SK-N-SH (cell line): ENCODE results near the gene FHIP1B. TPM values are rescaled to one million over a fixed set of nuclear protein-coding genes. Genes with fewer than 3 reads are reported as not detected.

ENCODE experiments used
- CTCF ChIA-PET: fragments of 300-600, 350-600 bp; formaldehyde crosslinking; extraction: SDS; loops from one replicate; lab custom pipeline; 2021; lab: Yijun Ruan, JAX
- POLR2A ChIA-PET: fragments of 350-600 bp; sonication (Branson Sonifier 250); formaldehyde crosslinking; extraction: SDS; loops from one replicate; lab custom pipeline; 2020; ENCODE audit warnings: antibody characterized with exemption, inconsistent platforms; lab: Yijun Ruan, JAX
- DNase-seq: peaks from one replicate; pipeline ENCODE4 v3.0.0; 2012
- H2AFZ ChIP-seq: fragments of 200-600 bp; sonication (generic); 2 replicates; pipeline ENCODE4 v1.8.1; 2016; ENCODE audit warnings: antibody characterized with exemption, mild to moderate bottlenecking, low read depth
- H3F3A ChIP-seq: fragments of 200-600 bp; sonication (generic); replicated peaks from 2 replicates; pipeline ENCODE3; 2016; ENCODE audit warnings: antibody characterized with exemption, mild to moderate bottlenecking; ENCODE audit not compliant: insufficient read depth
- H3K27ac ChIP-seq, 2 experiments: fragments of 200-500 bp in 1 of 2; fragments of 200-600 bp in 1 of 2; sonication (Bioruptor generic) in 1 of 2; sonication (generic), shearing (Covaris generic) in 1 of 2; 2 replicates each; pipeline versions ENCODE4 v1.5.1 to v1.6.1; 2014 to 2016; ENCODE audit warnings: low read depth in 2 of 2, inconsistent platforms in 1 of 2, low read length in 1 of 2, mild to moderate bottlenecking in 1 of 2, mixed read lengths in 1 of 2
- H3K27me3 ChIP-seq: fragments of 200-600 bp; sonication (generic), shearing (Covaris generic); 2 replicates; pipeline ENCODE4 v1.6.1; 2016; ENCODE audit warnings: mixed run types; ENCODE audit not compliant: insufficient read depth
- H3K36me3 ChIP-seq, 2 experiments: fragments of 200-500 bp in 1 of 2; fragments of 200-600 bp in 1 of 2; sonication (Bioruptor generic) in 1 of 2; sonication (generic) in 1 of 2; replicated peaks in 1 of 2; 2 replicates each; pipeline versions ENCODE3 to v1.5.1; 2014 to 2016; ENCODE audit warnings: low read length in 1 of 2, mild to moderate bottlenecking in 1 of 2; ENCODE audit not compliant: insufficient read depth in 2 of 2, control insufficient read depth in 1 of 2
- H3K4me1 ChIP-seq, 2 experiments: fragments of 200-500 bp in 1 of 2; fragments of 200-600 bp in 1 of 2; sonication (Bioruptor generic) in 1 of 2; sonication (generic), shearing (Covaris generic) in 1 of 2; 2 replicates each; pipeline versions ENCODE4 v1.5.1 to v1.6.1; 2014 to 2016; ENCODE audit warnings: low read depth in 1 of 2, low read length in 1 of 2, mixed run types in 1 of 2; ENCODE audit not compliant: insufficient read depth in 2 of 2, control insufficient read depth in 1 of 2
- H3K4me2 ChIP-seq: fragments of 200-600 bp; sonication (generic), shearing (Covaris generic); 2 replicates; pipeline ENCODE4 v1.6.1; 2017; ENCODE audit warnings: mixed run types
- H3K4me3 ChIP-seq, 2 experiments: fragments of 200-500 bp in 1 of 2; fragments of 200-600 bp in 1 of 2; sonication (Bioruptor generic) in 1 of 2; sonication (generic), shearing (Covaris generic) in 1 of 2; 2 replicates each; pipeline versions ENCODE4 v1.5.1 to v1.8.1; 2014 to 2016; ENCODE audit warnings: low read depth in 2 of 2, inconsistent platforms in 1 of 2, low read length in 1 of 2, mild to moderate bottlenecking in 1 of 2, mixed read lengths in 1 of 2, moderate library complexity in 1 of 2
- H3K79me2 ChIP-seq: fragments of 200-600 bp; sonication (generic); 2 replicates; pipeline ENCODE4 v1.8.1; 2017; ENCODE audit warnings: mild to moderate bottlenecking; ENCODE audit not compliant: insufficient read depth
- H3K9ac ChIP-seq: fragments of 200-600 bp; sonication (generic); 2 replicates; pipeline ENCODE4 v1.6.1; 2017; ENCODE audit warnings: mixed run types
- H3K9me2 ChIP-seq: fragments of 200-600 bp; sonication (generic); 2 replicates; pipeline ENCODE4 v1.6.1; 2017; ENCODE audit warnings: mixed run types
- H3K9me3 ChIP-seq: fragments of 200-600 bp; sonication (generic); 2 replicates; pipeline ENCODE4 v1.6.1; 2017; ENCODE audit warnings: mixed run types, mild to moderate bottlenecking, moderate library complexity
- H4K20me1 ChIP-seq: fragments of 200-600 bp; sonication (generic); 2 replicates; pipeline ENCODE4 v1.6.1; 2017; ENCODE audit warnings: mild to moderate bottlenecking, mixed run types; ENCODE audit not compliant: insufficient read depth
- EP300 ChIP-seq, 2 experiments: IDR thresholded peaks; 2 replicates each; pipeline versions ENCODE4 v1.4.0 to v1.6.1; 2012; ENCODE audit warnings: borderline replicate concordance in 1 of 2, low read depth in 1 of 2, low read length in 1 of 2
- FOXM1 ChIP-seq: IDR thresholded peaks from 2 replicates; pipeline ENCODE4 v1.4.0; 2012; ENCODE audit warnings: low read depth, mild to moderate bottlenecking
- JUND ChIP-seq: IDR thresholded peaks from 2 replicates; pipeline ENCODE4 v1.4.0; 2012
- NFIC ChIP-seq: IDR thresholded peaks from 2 replicates; pipeline ENCODE4 v1.4.0; 2012; ENCODE audit warnings: borderline replicate concordance
- POLR2AphosphoS5 ChIP-seq: IDR thresholded peaks from 2 replicates; pipeline ENCODE4 v1.6.1; 2012; ENCODE audit warnings: low read depth, low read length
- RCOR1 ChIP-seq: fragments of 150-350 bp; IDR thresholded peaks from 2 replicates; pipeline ENCODE4 v1.6.1; 2017; ENCODE audit warnings: antibody characterized with exemption, low read length
- SIN3A ChIP-seq: IDR thresholded peaks from 2 replicates; pipeline ENCODE4 v1.6.1; 2012; ENCODE audit warnings: low read depth, mild to moderate bottlenecking, low read length, moderate library complexity, borderline replicate concordance
- USF2 ChIP-seq: fragments of 150-350 bp; IDR thresholded peaks from 2 replicates; pipeline ENCODE4 v1.6.1; 2017; ENCODE audit warnings: antibody characterized with exemption, low read length, low read depth, borderline replicate concordance
- ZBTB33 ChIP-seq: IDR thresholded peaks from 2 replicates; pipeline ENCODE4 v1.4.0; 2012; ENCODE audit warnings: low read depth, borderline replicate concordance
- WGBS: methylation state at CpG from one replicate; pipeline ENCODE4 v1.1.6; 2017; ENCODE audit warnings: low lambda C conversion rate; 5-methylcytosine and 5-hydroxymethylcytosine counted together
- polyA plus RNA-seq, 3 experiments: library from polyadenylated mRNA; depleted of rRNA; stranded (reverse); fragments of >200 nt; gene quantifications; 2 replicates each; pipeline ENCODE4 v1.2.3, GENCODE V29; 2012
- TF ChIP-seq, protein P1 (sequence below): fragments of 200-600 bp; sonication (generic); IDR thresholded peaks from 2 replicates; pipeline ENCODE4 v1.6.1; 2017; ENCODE audit warnings: antibody characterized with exemption, mild to moderate bottlenecking, moderate library complexity
- TF ChIP-seq, protein P2 (sequence below): IDR thresholded peaks from 2 replicates; pipeline ENCODE4 v1.4.0; 2012; ENCODE audit warnings: low read depth, borderline replicate concordance
- TF ChIP-seq, protein P3 (sequence below): IDR thresholded peaks from 2 replicates; pipeline ENCODE4 v1.6.1; 2012; ENCODE audit warnings: mild to moderate bottlenecking, low read depth, low read length, moderate library complexity

The FHIP1B gene
- polyA plus RNA-seq, 1 of the 3 experiments (the other 2 are of a cell fraction), result 26.3 TPM

DNA sequence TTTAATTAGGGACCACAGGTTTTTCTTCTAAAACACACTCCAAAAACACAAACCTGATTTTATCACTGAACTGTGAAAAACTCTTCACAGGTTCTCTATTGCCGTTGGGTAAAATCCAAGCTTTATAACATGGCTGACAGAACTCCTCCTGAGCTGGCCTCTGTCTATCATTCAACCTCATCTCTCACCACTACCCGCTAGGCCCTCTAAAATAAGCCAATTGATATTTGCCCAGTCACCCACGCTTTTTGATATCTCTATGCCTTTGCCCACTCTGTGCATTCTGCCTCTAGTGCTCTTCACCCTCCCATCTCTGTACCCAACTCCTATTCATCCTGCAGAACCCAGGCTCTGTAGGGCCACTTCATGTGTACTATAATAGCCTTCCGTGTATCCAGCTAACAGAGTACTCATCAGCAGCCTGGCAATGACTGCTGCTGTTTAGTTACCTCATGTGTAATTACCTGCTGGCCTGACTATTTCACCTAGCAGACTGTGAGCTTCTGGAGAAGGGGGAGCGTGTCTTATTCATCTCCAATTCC, 3.4 kb upstream of the FHIP1B start:
- Histone ChIP-seq H3F3A (peaks cover 5% of the 10 kb centered on the region), H3K27ac (no peak overlapping the region), H2AFZ (no peak overlapping the region), H3K9me3 (no peaks in the 10 kb centered on the region), H3K36me3 (no peaks in the 10 kb centered on the region), H3K9me2 (no peaks in the 10 kb centered on the region), H3K27me3 (peaks cover 17% of the 10 kb centered on the region), H3K4me1 (peaks cover 0 to 8% of the 10 kb centered on the region in 2 experiments; a peak in 1 of 4 replicates), H3K79me2 (peaks cover 15% of the 10 kb centered on the region), H3K9ac (no peak overlapping the region), H3K4me3 (no peak overlapping the region), H3K4me2 (no peak overlapping the region), H4K20me1 (no peaks in the 10 kb centered on the region)
- no peak for DNase-seq
- CTCF ChIA-PET, result interaction anchor here (0.8 to 4.1 kb wide), 5 partner anchors 12 to 125 kb away, joined by 3 to 14 read pairs (median 10); no protein-coding TSS in a partner anchor
- no peak for TF ChIP-seq JUND
- no peak for TF ChIP-seq USF2
- TF ChIP-seq EP300 (IDR thresholded peaks at IDR 0.05; ENCODE audit: borderline replicate concordance in 1 of 2, low read depth in 1 of 2, low read length in 1 of 2), result no peak
- TF ChIP-seq ZBTB33, result no peak
- TF ChIP-seq FOXM1, result no peak
- TF ChIP-seq, protein P1, sequence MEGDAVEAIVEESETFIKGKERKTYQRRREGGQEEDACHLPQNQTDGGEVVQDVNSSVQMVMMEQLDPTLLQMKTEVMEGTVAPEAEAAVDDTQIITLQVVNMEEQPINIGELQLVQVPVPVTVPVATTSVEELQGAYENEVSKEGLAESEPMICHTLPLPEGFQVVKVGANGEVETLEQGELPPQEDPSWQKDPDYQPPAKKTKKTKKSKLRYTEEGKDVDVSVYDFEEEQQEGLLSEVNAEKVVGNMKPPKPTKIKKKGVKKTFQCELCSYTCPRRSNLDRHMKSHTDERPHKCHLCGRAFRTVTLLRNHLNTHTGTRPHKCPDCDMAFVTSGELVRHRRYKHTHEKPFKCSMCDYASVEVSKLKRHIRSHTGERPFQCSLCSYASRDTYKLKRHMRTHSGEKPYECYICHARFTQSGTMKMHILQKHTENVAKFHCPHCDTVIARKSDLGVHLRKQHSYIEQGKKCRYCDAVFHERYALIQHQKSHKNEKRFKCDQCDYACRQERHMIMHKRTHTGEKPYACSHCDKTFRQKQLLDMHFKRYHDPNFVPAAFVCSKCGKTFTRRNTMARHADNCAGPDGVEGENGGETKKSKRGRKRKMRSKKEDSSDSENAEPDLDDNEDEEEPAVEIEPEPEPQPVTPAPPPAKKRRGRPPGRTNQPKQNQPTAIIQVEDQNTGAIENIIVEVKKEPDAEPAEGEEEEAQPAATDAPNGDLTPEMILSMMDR, result no peak
- TF ChIP-seq, protein P2, sequence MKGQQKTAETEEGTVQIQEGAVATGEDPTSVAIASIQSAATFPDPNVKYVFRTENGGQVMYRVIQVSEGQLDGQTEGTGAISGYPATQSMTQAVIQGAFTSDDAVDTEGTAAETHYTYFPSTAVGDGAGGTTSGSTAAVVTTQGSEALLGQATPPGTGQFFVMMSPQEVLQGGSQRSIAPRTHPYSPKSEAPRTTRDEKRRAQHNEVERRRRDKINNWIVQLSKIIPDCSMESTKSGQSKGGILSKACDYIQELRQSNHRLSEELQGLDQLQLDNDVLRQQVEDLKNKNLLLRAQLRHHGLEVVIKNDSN, result no peak
- 12% methylated on average over 5 of the region's 5 CpGs for WGBS
- POLR2A ChIA-PET, result no interaction called here

DNA sequence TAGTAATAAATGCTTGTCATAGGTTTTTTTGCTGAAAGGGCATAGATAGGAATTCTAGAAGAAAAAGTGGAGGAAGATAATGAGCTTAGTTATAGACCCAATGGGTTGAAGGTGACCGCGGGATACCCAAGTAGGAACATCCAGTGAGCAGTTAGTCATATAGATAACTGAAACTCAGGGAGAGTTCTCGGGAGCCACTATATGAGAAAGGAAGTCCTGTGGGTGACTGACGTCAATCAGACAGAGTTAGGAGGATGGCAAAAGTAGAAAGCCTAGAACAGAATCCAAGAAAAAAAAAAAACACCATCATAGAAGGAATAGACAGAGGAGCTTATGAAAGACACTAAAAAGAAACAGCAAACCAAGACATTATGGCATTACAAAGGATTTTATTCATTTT, 2.8 kb upstream of the FHIP1B start:
- Histone ChIP-seq H3K27ac (no peak overlapping the region), H3F3A (peaks cover 5% of the 10 kb centered on the region), H2AFZ (no peak overlapping the region), H3K9me2 (no peaks in the 10 kb centered on the region), H3K27me3 (peaks cover 17% of the 10 kb centered on the region), H3K79me2 (peaks cover 21% of the 10 kb centered on the region), H3K4me2 (no peak overlapping the region), H3K9me3 (no peaks in the 10 kb centered on the region), H3K4me3 (no peak overlapping the region), H3K4me1 (peaks cover 0 to 8% of the 10 kb centered on the region in 2 experiments; a peak in 1 of 4 replicates), H3K9ac (no peak overlapping the region), H4K20me1 (no peaks in the 10 kb centered on the region), H3K36me3 (no peaks in the 10 kb centered on the region)
- ChIA-PET CTCF (interaction anchor here (1.0 to 4.1 kb wide), 4 partner anchors 13 to 126 kb away, joined by 3 to 14 read pairs (median 11); no protein-coding TSS in a partner anchor), POLR2A (no interaction called here)
- 53% methylated on average over 4 of the region's 4 CpGs for WGBS
- no peak for DNase-seq
- TF ChIP-seq RCOR1, result no peak
- TF ChIP-seq FOXM1, result no peak
- no peak for TF ChIP-seq NFIC
- TF ChIP-seq SIN3A, result no peak
- TF ChIP-seq POLR2AphosphoS5, result no peak
- TF ChIP-seq, protein P3, sequence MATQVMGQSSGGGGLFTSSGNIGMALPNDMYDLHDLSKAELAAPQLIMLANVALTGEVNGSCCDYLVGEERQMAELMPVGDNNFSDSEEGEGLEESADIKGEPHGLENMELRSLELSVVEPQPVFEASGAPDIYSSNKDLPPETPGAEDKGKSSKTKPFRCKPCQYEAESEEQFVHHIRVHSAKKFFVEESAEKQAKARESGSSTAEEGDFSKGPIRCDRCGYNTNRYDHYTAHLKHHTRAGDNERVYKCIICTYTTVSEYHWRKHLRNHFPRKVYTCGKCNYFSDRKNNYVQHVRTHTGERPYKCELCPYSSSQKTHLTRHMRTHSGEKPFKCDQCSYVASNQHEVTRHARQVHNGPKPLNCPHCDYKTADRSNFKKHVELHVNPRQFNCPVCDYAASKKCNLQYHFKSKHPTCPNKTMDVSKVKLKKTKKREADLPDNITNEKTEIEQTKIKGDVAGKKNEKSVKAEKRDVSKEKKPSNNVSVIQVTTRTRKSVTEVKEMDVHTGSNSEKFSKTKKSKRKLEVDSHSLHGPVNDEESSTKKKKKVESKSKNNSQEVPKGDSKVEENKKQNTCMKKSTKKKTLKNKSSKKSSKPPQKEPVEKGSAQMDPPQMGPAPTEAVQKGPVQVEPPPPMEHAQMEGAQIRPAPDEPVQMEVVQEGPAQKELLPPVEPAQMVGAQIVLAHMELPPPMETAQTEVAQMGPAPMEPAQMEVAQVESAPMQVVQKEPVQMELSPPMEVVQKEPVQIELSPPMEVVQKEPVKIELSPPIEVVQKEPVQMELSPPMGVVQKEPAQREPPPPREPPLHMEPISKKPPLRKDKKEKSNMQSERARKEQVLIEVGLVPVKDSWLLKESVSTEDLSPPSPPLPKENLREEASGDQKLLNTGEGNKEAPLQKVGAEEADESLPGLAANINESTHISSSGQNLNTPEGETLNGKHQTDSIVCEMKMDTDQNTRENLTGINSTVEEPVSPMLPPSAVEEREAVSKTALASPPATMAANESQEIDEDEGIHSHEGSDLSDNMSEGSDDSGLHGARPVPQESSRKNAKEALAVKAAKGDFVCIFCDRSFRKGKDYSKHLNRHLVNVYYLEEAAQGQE, result no peak
